Limb (tissue), 2 donors: ENCODE results near the gene TMEM248.
"Not testable (repeated sequence)": the region's sequence is repeated elsewhere in the genome, so short reads cannot be mapped to it uniquely, and the experiment has no call there.

Source experiments
- DNase-seq, 2 donors: peaks; one replicate each; pipeline ENCODE4 v3.0.0-alpha.2; 2016; ENCODE audit errors: extremely low spot score in 2 of 2

Gene TMEM248

GRCh38 chr7:66950311-66950710 lies 29.3 kb downstream of the TMEM248 start:
- DNase-seq: no peak

GRCh38 chr7:66950763-66951162 lies 29.7 kb downstream of the TMEM248 start:
- no peak for DNase-seq

- no peak for DNase-seq
Measured at GRCh38 chr7:66952343-66953043, 31.5 kb downstream of the TMEM248 start.

GRCh38 chr7:66953044-66953427 lies 32.0 kb downstream of the TMEM248 start:
- DNase-seq: no peak

GRCh38 chr7:66957595-66958290 lies 36.7 kb downstream of the TMEM248 start:
- DNase-seq: no peak

- DNase-seq: no peak
Measured at GRCh38 chr7:66958538-66959350, 37.7 kb downstream of the TMEM248 start.

- no peak for DNase-seq
Measured at GRCh38 chr7:66960192-66960591, 39.2 kb downstream of the TMEM248 start.

GRCh38 chr7:66961096-66961495 lies 40.1 kb downstream of the TMEM248 start:
- no peak for DNase-seq

GRCh38 chr7:66964411-66964810 lies 43.4 kb downstream of the TMEM248 start:
- peak in 1 of 2 donors; percentile 5 for DNase-seq

- DNase-seq: no peak
Measured at GRCh38 chr7:66967029-66967428, 46.0 kb downstream of the TMEM248 start.

GRCh38 chr7:66969001-66969400 lies 48.0 kb downstream of the TMEM248 start:
- not testable (repeated sequence) for DNase-seq

- no peak for DNase-seq
Measured at GRCh38 chr7:66970310-66970709, 49.3 kb downstream of the TMEM248 start.

GRCh38 chr7:66974986-66975590 lies 54.1 kb downstream of the TMEM248 start:
- DNase-seq: no peak

- not testable (repeated sequence) for DNase-seq
Measured at GRCh38 chr7:66978312-66978711, 57.3 kb downstream of the TMEM248 start.

GRCh38 chr7:66979013-66979412 lies 58.0 kb downstream of the TMEM248 start:
- not testable (repeated sequence) for DNase-seq

GRCh38 chr7:66980336-66980735 lies 59.3 kb downstream of the TMEM248 start:
- not testable (repeated sequence) for DNase-seq

- DNase-seq: not testable (repeated sequence)
Measured at GRCh38 chr7:66989552-66989951, 68.5 kb downstream of the TMEM248 start.

- DNase-seq: not testable (repeated sequence)
Measured at GRCh38 chr7:66994051-66994450, 73.0 kb downstream of the TMEM248 start.

- DNase-seq: peak; percentile 40 to 54
Measured at GRCh38 chr7:66994691-66995049, 73.6 kb downstream of the TMEM248 start.

- DNase-seq: peak; percentile 91 to 96
Measured at GRCh38 chr7:66995050-66995776, 74.2 kb downstream of the TMEM248 start, which contains the start of gene SBDS. TSS of gene SBDS (minus strand) at chr7:66995586. CDS start at chr7:66995417, 169 bp downstream.
